Measurements from ENCODE around the gene SLC41A3.
"Not testable (repeated sequence)": the region's sequence is repeated elsewhere in the genome, so short reads cannot be mapped to it uniquely, and the experiment has no call there.

Gene SLC41A3

DNA sequence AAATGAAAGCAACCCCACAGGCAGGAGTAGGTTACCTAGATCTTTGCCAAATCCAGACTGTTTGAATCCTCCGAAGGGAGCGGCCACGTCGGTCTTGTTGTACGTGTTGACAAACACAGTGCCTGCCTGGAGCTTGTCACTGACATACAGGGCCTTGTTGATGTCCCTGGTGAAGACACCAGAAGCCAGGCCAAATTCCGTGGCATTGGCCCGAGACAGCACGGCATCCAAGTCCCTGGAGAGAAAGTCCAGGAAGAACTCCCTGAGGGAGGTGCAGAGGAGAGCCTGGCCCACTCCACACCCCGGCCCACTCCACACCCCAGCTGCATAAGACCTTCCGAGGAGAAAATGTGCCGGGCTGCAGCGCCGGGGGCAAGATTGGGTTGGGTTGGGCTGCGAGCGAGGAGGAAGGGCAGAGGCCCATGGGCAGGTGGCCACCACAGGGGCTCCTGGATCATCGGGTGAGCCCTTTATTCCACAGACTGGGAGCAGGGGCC lies 21.8 kb upstream of the SLC41A3 start:
- no peak for DNase-seq

DNA sequence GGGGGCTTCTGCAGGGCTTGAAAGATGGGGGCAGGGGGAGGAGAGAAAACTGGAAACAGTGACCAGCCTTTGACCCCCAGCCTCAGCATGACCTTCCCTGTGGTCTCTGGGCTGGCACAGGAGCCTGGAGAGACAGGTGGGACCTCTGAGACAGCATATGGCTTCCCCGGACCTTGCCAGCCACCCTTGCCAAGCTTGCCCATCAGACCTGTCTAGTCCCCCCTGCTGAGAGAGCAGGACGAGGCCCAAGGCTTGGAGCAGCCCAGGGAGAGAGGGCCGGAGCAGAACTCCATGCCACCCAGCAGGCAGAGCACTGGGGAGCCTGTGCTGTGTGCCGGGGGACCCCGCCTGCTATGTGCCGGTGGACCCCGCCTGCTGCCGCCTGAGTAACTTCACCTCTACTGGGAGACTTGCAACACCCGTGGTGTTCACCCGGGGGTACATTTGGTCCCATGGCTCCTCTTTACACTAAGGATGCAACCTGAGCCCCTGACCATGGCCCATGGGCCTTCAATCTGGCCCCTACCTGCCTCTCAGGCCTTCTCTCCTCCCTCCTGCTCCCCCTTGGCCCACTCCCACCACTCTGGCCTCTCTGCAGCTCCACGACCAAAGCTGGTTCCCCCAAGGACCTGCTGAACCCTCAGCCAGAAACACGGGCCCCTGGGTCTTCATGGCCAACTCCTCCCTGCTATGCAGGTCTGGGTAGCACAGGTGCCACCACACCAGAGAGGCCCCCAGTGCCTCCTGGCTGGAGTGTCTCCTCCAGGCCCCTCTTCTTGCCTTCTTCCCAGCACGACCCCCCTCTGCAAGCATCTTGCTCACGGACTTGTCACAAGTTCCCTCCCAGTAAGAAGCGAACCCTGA lies 21.1 kb upstream of the SLC41A3 start:
- DNase-seq: no peak

DNA sequence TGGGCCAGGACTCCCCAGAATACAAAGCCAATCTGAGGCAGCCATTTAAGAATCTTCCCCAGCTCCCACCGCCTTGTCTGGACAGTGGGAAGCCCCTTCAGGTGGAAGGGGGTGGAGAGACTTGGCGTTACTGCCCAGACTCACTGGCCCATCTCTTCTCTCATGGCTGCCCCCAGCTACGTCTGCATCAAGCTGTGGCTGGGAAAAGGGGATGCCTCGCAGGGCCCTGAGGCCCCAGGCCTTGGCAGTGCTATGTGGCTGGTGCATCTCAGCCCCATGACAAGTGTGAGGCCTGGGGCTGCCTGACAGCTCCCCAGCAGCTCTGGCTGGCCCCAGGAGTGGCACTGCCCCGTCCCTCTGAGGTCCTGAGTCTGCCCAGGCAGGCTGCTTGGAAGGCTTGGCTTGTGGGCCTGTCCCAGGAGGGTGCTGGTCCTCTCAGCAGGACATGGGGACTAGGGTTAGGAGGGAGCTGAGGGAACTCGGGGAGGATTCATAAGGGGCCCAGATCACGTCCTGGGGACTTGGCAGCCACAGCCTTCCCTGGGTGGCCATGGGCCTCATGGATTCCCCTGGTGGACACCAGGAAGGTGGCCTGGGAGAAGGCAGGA lies 20.2 kb upstream of the SLC41A3 start:
- DNase-seq: no peak

DNA sequence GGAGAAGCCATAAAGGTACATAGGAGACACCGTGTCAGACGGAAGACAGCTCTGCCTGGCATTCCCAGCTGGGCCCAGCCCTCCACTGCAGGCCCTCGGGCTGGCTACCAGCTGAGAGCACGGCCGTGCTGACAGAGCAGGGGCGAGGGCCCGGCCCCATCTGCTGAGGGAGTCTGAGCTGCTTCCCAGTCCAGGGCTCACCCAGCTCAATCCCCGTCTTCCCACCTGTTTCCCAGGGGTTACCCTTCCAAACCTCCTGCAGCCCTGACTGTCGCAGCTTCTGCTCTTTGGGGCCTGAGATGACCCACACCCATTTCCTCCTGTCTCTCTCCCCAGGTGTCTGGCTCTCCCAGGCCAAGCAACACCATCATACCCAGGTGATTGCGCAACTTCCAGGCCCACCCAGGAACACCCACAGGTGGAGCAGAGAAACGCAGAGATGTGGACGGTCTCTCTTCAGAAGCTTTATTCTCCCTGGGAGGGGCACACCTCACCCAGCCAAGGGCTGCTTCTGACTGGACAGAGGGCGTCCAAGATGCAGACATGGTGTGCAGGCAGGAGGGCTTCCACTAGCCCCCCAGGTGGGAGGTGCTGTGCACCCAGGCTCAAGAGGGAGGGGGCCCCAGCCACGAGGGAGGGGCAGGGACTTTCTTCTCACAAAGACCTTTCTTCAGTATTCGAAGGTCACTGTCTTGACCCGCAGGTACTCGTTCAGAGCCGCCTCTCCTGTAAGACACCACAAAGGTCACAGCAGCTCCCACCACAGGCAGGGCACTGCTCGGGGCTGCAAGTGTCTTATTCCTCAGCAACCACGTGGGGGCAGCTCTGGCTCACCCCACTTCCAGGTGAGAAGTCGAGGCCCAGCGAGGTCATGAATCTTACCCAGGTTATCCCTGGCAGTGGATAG lies 19.4 kb upstream of the SLC41A3 start:
- no peak for DNase-seq

DNA sequence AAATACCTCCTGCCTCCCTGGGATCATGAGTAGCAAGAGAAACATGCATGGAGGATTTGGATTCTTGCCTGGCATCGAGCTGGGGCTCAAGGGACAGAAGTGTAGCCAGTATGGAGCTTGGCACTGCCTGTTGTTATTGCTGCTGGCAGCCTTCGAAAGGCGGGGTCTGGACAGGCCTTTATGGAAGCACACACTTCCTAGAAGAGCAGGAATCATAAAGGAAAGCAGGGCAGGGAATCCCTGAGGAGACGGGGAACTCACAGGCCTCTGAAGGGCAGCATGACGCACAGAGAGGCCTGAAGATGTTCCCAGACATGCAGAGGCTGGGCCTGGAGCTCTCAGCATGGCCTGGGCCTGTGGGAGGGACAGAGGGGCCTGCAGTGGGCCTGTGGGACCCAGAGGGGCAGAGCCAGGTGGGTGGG lies 18.6 kb upstream of the SLC41A3 start:
- no peak for DNase-seq

DNA sequence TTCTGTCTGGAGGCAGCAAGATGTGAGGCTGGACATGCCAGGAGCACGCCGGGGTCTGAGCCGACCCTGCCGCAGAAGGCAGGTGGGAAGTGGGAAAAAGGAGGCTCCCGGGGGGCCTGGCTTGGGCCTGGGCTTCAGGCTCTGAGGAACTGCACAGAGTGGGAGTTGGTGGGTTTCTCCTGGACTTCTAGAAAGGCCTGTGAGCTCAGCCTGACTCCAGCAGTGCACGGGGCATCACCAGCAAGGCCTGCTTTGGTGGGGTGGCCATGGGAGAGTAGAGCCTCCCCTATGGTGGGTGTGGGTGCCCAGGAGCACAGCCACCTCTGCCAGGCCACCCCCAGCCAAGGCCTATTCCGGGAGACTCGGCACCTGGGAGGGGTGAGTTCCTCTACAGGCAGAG lies 18.1 kb upstream of the SLC41A3 start:
- no peak for DNase-seq

DNA sequence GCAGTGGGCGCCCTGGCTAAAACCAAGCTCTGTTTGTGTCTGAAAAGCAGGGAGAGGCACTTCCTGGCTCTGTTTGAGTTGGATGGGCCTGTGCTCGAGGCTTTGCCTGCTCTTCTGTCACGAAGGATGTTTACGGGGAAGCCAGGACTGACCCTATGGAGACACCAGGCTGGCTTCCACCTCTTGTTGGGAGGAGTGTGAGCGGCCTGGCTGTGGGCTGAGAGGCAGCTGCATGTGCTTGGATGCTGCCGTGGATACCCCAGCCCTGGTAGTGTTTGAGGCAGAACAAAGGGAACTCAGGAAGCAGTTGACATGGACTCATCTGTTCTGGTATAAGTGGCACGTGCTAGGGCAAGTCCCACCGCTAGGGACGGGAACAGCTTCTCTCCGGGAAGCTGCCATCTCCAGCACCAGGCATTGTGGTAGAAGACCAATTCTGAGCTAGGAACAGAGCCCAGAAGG lies 17.6 kb upstream of the SLC41A3 start:
- DNase-seq: no peak

DNA sequence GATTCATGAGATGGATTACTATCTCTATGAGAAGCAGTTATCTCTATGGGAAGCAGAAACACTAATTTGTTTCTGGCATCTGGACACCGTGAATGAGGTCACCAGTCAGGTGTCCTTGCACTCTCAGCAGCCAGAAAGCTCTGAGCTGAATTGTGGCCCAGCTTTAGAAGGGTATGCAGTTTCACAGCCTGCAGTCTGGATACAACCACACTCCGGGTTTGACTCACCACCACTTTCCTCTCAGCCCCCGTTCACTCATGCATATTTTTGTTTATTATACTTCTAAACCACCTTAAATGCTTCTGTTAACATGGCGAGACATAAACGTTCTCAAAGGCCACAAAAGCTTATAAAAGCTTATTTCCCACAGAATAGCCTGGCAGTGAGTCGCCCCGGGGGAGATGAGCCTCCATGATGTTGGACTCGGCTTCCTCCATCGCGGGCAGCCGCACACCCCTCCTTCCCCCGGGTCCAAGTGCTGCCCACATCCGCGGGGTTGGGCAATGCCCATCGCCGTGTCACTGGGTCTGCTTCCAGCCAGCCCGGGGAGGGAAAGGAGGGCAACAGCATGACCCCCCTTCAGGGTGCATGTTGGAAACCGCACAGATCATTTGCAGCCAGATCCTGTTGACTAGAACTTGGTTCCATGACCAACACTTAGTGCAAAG lies 16.8 kb upstream of the SLC41A3 start:
- DNase-seq: no peak

DNA sequence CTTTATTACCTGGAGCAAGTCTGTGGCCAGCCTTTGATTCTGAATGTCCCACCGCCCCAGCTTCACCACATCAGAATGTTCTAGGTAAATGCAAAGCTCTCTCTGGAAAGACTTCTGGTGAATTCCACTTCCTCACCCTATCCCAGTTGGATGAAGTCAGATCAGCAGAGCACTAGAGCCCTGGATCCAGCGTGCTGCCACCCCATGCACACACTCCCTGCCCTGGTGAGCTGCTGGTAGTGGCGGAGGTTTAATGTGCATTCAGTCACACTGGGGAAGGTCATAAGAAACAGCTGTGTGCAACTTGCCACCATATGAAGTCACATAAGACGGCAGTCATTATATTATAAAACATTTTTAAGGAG lies 16.3 kb upstream of the SLC41A3 start:
- DNase-seq: no peak

DNA sequence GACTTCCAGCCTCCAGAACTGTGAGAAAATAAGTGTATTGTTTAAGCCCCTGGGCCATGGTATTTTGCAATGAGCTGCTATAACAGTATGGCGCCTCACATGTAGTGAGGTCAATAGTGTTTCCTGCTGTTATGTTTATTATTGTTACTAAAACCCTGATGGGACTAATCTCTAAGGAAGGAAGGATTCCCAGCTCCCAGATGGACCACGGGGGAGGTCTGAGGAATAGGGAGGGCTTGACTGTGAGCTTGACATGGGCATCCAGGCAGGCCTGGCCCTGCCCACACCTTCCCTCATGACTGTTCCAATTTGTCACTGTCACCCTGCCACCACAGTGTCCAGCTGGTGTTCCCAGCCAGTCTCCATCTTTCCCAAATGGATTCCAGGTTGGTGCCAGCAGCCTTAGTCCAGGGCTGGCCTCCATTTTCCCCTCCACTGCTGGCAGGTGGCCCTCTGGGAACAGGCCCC lies 14.5 kb upstream of the SLC41A3 start:
- DNase-seq: no peak

DNA sequence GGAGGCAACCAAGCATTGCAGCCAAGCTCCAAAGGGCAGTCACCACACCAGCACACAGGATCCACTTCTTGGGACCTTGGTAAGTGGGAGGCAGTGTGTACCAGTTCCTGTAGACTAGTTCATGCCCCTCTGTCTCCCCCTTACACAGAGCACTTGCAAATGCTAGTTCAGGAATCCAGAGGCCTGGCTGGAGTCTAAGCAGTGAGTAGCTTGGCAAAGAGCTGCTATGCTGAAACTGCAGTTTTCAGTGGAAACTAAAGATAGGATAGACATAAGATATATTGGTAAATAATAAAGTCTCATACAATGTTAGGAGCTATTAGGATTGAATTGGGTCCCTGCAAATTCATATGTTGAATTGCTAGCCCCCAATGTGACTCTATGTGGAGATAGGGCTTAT lies 13.9 kb upstream of the SLC41A3 start:
- DNase-seq: no peak

DNA sequence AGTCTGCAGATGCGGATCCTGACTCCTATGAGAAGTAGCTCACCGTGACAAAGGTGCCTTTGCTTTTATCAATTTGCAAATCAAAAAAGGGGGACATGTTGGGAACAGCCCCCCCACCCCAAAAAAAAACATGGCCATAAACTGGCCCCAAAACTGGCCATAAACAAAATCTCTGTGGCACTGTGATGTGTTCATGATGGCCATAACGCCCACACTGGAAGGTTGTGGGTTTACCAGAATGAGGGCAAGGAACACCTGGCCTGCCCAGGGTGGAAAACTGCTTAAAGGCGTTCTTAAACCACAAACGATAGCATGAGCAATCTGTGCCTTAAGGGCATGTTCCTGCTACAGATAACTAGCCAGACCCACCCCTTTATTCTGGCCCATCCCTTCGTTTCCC lies 12.3 kb upstream of the SLC41A3 start:
- not testable (repeated sequence) for DNase-seq

DNA sequence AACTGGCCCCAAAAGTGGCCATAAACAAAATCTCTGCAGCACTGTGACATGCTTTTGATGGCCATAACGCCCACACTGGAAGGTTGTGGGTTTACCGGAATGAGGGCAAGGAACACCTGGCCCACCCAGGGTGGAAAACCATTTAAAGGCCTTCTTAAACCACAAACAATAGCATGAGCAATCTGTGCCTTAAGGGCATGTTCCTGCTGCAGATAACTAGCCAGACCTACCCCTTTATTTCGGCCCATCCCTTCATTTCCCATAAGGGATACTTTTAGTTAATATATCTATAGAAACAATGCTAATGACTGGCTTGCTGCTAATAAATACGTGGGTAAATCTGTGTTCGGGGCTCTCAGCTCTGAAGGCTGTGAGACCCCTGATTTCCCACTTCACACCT lies 8.2 kb upstream of the SLC41A3 start:
- DNase-seq: not testable (repeated sequence)

DNA sequence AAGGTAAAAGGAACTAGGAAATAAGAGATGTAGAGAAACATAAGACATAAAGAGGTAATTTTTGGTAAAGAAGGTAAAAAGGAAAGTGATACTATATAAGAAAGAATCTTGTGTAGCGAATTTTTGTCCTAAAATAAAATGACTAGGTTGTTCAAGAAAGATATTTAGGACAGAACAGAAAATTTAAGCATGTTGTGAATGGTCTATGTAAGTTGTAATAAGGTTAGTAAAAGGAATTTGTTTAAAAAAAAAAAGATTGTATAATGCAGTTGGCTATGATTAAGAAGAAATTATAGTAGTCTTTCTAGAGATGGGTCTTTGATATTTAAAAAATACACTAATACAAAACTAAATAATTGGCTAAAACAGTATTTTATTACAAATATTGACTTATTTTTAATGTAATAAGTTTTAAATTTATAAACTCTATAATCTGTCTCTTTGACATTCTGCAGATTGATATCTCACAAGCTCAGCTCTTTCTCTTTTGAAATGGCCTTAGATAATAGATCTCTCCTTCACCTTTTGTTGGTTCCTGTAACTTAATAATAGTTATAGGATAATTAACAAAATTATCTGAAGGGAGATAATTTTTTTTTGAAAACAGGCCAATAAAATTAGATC lies 3.7 kb upstream of the SLC41A3 start:
- DNase-seq: no peak

DNA sequence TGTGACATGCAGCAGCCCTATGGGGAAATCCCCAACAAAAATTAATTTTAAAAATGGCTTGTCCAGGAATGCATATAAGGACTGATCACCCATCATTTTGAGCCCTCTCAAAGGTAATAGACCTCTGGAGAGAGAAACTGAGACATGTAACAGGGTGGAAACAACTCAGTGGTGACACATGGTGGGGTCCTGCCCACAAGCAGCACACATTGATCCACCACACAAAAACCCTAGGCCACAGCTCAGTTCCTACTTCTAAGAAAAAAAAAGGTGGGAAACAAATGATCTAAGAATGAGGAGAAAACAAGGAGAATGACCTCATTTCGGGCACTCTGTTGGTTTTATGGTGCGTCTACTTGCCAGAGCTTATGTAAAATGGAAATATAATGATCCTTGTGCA lies 1.9 kb upstream of the SLC41A3 start:
- DNase-seq: no peak

DNA sequence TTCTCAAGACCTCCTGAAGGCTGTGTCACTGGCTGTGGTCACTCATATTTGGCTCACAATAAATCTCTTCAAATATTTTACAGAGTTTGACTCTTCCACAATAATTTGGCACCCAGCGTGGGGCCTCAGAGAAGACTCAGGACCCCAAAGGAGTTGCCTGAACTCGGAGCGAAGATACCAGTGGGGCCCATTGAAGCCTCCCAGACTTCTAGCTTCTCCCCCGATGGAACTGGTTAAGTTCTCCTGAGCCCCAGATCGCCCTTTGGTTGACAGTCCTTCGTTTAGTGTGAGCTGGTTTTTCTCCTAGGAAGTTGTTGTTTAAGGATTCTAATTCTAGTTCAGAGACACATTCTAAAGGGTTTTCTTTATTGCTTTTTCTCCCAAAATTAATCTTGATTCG lies 1.4 kb upstream of the SLC41A3 start:
- DNase-seq: no peak

DNA sequence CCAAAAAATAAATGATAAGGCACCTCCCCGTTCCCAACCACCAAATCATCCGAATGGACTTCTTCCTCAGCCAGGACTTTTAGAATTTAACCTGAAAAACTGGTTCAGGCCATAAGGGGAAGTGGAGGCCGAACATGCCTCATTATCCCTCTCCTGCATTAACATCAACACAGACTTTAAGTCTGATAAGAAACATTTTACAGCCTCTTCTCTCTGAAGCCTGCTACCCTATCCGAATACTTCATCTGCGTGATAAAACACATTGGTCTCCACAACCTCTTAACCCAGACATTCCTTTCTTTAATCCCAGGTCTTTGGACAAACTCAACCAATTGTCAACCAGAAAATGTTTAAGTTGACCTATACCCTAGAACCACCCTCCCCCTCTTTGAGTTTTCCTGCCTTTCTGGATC lies 850 bp upstream of the SLC41A3 start:
- DNase-seq: no peak

DNA sequence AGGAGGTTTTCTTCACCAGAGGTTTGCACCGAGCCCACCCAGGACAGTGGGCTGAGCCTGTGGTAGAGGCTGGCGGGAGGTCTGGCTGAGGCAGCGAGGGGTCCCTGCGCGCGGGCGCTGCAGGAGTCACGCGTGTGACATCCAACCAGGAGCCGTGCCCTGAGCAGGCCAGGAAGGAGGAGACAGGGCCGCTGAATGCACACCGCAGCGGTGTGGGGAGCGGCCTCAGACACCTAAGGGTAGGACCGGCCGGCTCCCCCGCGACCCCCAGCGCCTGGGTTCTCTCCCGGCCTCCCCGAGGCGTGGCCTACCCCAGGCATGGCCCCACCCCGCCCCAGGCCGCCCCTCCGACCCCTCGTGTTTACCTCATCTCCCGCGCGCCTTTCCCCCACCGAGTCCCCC lies 412 bp downstream of the SLC41A3 start:
- DNase-seq: no peak

DNA sequence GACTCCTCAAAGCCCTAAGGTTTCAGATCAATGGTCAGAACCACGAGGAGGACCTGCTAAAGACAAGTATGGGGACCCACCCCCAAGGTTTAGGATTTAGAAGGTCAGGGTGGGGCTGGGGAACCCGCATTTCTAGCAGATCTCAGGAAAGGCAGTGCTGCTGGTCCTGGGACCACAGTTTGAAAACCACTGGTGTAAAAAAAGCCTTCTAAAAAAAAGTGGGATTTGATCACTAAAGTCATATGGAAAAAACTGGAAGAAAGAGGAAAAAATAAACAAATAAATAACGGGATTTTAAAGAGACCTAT lies 832 bp downstream of the SLC41A3 start:
- DNase-seq: no peak

DNA sequence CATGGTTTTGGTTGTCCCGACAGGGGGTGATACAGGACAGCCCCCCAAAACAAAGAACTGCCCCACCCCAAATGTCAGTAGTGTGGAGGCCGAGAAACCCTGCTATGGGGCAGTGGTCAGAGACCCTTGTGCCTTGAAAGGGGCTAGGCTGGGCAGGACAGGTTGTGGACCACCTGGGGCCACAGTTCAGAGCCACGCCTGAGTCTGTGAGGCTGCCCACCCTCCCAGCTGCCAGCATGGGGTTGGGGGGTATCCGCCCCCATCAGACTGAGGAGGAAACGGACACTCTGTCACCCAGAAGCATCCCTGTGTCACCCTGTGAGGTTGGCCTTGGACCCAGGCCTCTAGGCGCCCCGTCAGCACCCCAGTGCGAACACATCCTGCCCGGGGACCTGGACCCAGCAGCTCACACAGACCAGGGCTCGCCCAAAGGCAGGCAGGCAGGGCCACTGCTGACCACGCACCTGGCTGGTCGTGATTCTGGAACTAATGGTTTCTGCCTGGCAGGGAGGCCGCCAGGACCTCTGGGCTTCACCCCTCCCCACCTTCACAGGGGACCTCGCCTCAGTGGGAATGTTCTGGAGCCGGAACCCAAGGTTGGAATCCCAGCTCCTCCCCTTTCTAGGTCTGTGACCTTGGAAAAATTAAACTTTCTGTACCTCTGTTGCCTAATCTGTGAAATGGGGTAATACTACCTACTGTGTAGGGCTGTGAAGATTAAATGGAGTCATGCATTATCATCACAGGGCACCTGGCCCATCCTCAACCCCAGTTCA lies 1.4 kb downstream of the SLC41A3 start:
- DNase-seq: no peak

DNA sequence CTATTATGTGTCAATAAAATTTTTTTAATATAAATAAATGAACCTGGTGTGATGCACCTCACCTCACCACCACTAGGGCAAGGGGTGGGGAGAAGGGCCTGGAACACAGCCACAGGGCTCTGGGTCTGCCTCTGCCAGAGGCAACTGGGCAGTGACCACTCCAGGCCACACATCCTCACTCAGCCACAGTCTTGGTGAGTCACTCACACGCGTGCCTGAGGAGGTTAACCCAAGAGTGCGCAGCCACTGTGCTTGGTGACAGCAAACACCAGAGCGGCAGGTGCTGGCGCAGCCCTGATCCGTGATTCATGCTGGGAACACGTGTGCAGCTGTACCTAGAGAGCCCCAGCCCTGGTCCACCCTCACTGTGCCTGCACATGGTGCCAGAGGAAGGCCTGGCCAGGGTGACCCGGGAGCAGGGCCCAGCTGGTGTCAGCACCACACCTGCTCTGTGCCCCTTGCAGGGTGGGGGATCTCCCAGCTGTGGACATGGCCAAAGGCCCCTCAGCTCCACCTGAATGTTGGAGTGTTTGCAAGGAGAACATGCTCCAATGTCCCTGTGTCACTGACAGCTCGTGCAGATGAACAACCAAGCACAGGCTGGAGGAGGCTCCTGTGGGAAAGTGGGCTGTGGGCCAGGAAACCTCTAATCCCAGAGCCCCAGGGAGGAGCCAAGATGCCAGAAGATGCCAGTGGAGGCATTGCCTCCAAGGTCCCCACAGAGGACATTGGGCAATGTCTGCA lies 2.1 kb downstream of the SLC41A3 start:
- no peak for DNase-seq

Measured in NCI-H187 (cell line).